Heart left ventricle (tissue), 16 donors: Measurements from ENCODE around the gene NUMB. TPM values are rescaled to one million over a fixed set of nuclear protein-coding genes. Genes with fewer than 3 reads are reported as not detected.

Experiments
- ATAC-seq, 4 donors: fragments of 200-7000 bp; cut with Tn5 transposase; one replicate each; pipeline ENCODE4 v1.9.1; 2020 to 2022; ENCODE audit warnings: moderate library complexity in 4 of 4, mild to moderate bottlenecking in 3 of 4, moderate number of reproducible peaks in 1 of 4
- DNase-seq, 5 donors: peaks; one replicate each; pipeline ENCODE4 v3.0.0-alpha.2; 2020
- H3K27ac ChIP-seq, 12 donors: fragments of 200-600 bp; sonication (generic) in 4 of 12; one replicate each; pipeline versions ENCODE4 v1.5.0 to v1.8.0; 2016 to 2022; ENCODE audit warnings: mild to moderate bottlenecking in 2 of 12
- H3K27me3 ChIP-seq, 9 donors: fragments of 200-600 bp; sonication (generic) in 2 of 9; one replicate each; pipeline versions ENCODE4 v1.5.1 to v1.8.0; 2016 to 2022; ENCODE audit warnings: mild to moderate bottlenecking in 3 of 9
- H3K36me3 ChIP-seq, 9 donors: fragments of 200-600 bp; sonication (generic) in 2 of 9; one replicate each; pipeline versions ENCODE4 v1.5.0 to v1.8.0; 2018 to 2022; ENCODE audit warnings: mild to moderate bottlenecking in 2 of 9
- H3K4me1 ChIP-seq, 12 donors: fragments of 200-600 bp; sonication (generic) in 4 of 12; one replicate each; pipeline versions ENCODE4 v1.5.0 to v1.8.0; 2016 to 2022; ENCODE audit warnings: mild to moderate bottlenecking in 3 of 12
- H3K4me3 ChIP-seq, 12 donors: fragments of 200-600 bp; sonication (generic) in 4 of 12; one replicate each; pipeline versions ENCODE4 v1.5.0 to v1.8.0; 2017 to 2022; ENCODE audit warnings: mild to moderate bottlenecking in 9 of 12, moderate library complexity in 4 of 12
- H3K9me3 ChIP-seq, 12 donors: fragments of 200-600 bp; sonication (generic) in 4 of 12; one replicate each; pipeline versions ENCODE4 v1.5.0 to v1.8.0; 2016 to 2022; ENCODE audit warnings: mild to moderate bottlenecking in 1 of 12
- CTCF ChIP-seq, 12 donors: fragments of 200-600 bp; sonication (generic) in 4 of 12; IDR thresholded peaks; one replicate each; pipeline versions ENCODE4 v1.5.0 to v1.8.0; 2018 to 2022; ENCODE audit warnings: antibody characterized with exemption in 12 of 12, mild to moderate bottlenecking in 5 of 12
- POLR2A ChIP-seq, 2 donors: fragments of 450-650 bp; IDR thresholded peaks; one replicate each; pipeline ENCODE4 v1.6.1; 2017; ENCODE audit warnings: antibody characterized with exemption in 2 of 2, mild to moderate bottlenecking in 2 of 2, moderate library complexity in 2 of 2
- whole genome bisulfite sequencing, 4 donors: extraction: QIAGEN DNeasy Blood & Tissue Kit in 2 of 4; methylation state at CpG; one replicate each; pipeline versions ENCODE4 v1.1.5 to v1.1.7; 2013 to 2018; 5-methylcytosine and 5-hydroxymethylcytosine counted together
- intact Hi-C, 10 donors: fragments of 100-400 bp; cut with DNase I; formaldehyde crosslinking; loops; one replicate each; pipeline versions ENCODE4 v1.11.1 to v1.14.2; 2022
- polyA plus RNA-seq, 2 donors: library from polyadenylated mRNA; stranded (reverse); fragments of 200-250 nt; gene quantifications; one replicate each; pipeline ENCODE4 v1.2.3, GENCODE V29; 2013
- total RNA-seq, 9 donors: library from RNA; depleted of rRNA in 2 of 9; stranded (reverse); fragments of >200 nt in 2 of 9; fragmentation: NEBNext Ultra II Directional in 3 of 9; extraction: Animal tissue kit (Norgen Biotek cat#: 25700) in 3 of 9; gene quantifications; one replicate each; pipeline versions ENCODE4 v1.1.0 to v1.2.4, GENCODE V29; 2016 to 2023
- donor health status: ischemic (EF 13 %, LVEDD 7.1; RV severe dilation, severe dysfunction).
- donor health status: healthy with polysubstance abuse.
- donor health status: DM: no; HTN: yes; CAD: no.
- donor health status: DM: no; HTN: no; CAD: no.
- donor health status: ischemic (EF 25% LVEDD 6.9; RV normal size, moderate dysfunction).
- donor health status: ischemic (EF 25% LVEDD 5.7; RV mildly dilated, moderate dysfunction).
- donor health status: healthy.
- donor health status: DM: yes; HTN: yes; CAD: no.
- donor health status: ischemic (EF 35%, LVEDD 5.7; RV mildly dilated, moderate dysfunction).
- donor health status: nonischemic (EF 11% LVEDD 7.7; RV severe dilation, severe dysfunction).
- donor health status: DM: yes; HTN: yes; CAD: no.
- donor health status: PGD.
- donor health status: ischemic (EF 29% LVEDD 5.4; RV normal size, mild dysfunction).
- donor health status: nonischemic (EF 23%, LVEDD 6.1; RV moderate dilation, normal function).

The NUMB gene
- total and polyA plus RNA-seq, 11 donors: 18.2 to 59.1 (median 34.9) TPM

GRCh38 chr14:73249564-73250316, 208.6 kb downstream of the NUMB start:
- DNase-seq (no peak), ATAC-seq (no peak)
- 84 to 88% (median 86%) methylated on average over 10 to 13 of the region's 13 CpGs for WGBS, 4 donors
- no peak overlapping the region for H3K27ac ChIP-seq
- H3K4me3 ChIP-seq: no peak overlapping the region
- H3K9me3 ChIP-seq: no peaks in the 10 kb centered on the region
- H3K4me1 ChIP-seq: peaks cover 0 to 14% (median 5%) of the 10 kb centered on the region in 12 donors
- no peak for TF ChIP-seq CTCF (IDR thresholded peaks at IDR 0.05)
- no peak for TF ChIP-seq POLR2A (IDR thresholded peaks at IDR 0.05)
- H3K27me3 ChIP-seq: peaks cover 0 to 16% (median 8%) of the 10 kb centered on the region in 9 donors
- intact Hi-C loops: no loop called here
- H3K36me3 ChIP-seq: no peaks in the 10 kb centered on the region

GRCh38 chr14:73249108-73249507, 209.2 kb downstream of the NUMB start:
- TF ChIP-seq POLR2A (IDR thresholded peaks at IDR 0.05): no peak
- no peak for TF ChIP-seq CTCF (IDR thresholded peaks at IDR 0.05)
- Histone ChIP-seq H3K4me1 (peaks cover 0 to 14% (median 5%) of the 10 kb centered on the region in 12 donors), H3K27ac (no peak overlapping the region), H3K9me3 (no peaks in the 10 kb centered on the region), H3K4me3 (no peak overlapping the region), H3K36me3 (no peaks in the 10 kb centered on the region), H3K27me3 (peaks cover 0 to 23% (median 10%) of the 10 kb centered on the region in 9 donors)
- no peak for DNase-seq
- ATAC-seq: no peak
- intact Hi-C loops: no loop called here
- WGBS, 4 donors: 80 to 97% (median 94%) methylated on average over 1 of the region's 1 CpG

GRCh38 chr14:73248108-73248868, 210.1 kb downstream of the NUMB start:
- Histone ChIP-seq H3K36me3 (no peaks in the 10 kb centered on the region), H3K9me3 (no peaks in the 10 kb centered on the region), H3K27me3 (peaks cover 0 to 27% (median 10%) of the 10 kb centered on the region in 9 donors), H3K4me1 (peaks cover 0 to 16% (median 5%) of the 10 kb centered on the region in 12 donors), H3K27ac (no peak overlapping the region), H3K4me3 (no peak overlapping the region)
- no peak for ATAC-seq
- DNase-seq: no peak
- intact Hi-C loops: no loop called here
- 63 to 72% (median 68%) methylated on average over 6 to 9 of the region's 9 CpGs for WGBS, 4 donors
- TF ChIP-seq CTCF (IDR thresholded peaks at IDR 0.05) (no peak), POLR2A (IDR thresholded peaks at IDR 0.05) (no peak)
